Skin of body (tissue), 2 donors: Measurements from ENCODE around the gene PRDM2. TPM values are rescaled to one million over a fixed set of nuclear protein-coding genes. Genes with fewer than 3 reads are reported as not detected.
A peak's percentile ranks its signal among the peaks of the same experiment; 100 is the strongest.

ENCODE experiments used
- DNase-seq: peaks from one replicate; lab custom pipeline; 2025; lab: John Stamatoyannopoulos, UW
- total RNA-seq: library from RNA; depleted of rRNA; stranded (reverse); fragments of >200 nt; gene quantifications from one replicate; pipeline ENCODE4 v1.2.3, GENCODE V29; 2014

PRDM2 gene
- total RNA-seq, 1 donor from 2014 or later = 36.9 TPM

- DNase-seq = peak; percentile 76
These were observed 92.4 kb downstream of the PRDM2 start for GRCh38 chr1:13792419-13792818.

- DNase-seq = no peak
These were observed 93.2 kb downstream of the PRDM2 start for GRCh38 chr1:13793088-13793730.

GRCh38 chr1:13794231-13795187, 94.5 kb downstream of the PRDM2 start:
- no peak for DNase-seq

- DNase-seq = no peak
These were observed 97.4 kb downstream of the PRDM2 start for GRCh38 chr1:13797397-13797796.

- no peak for DNase-seq
These were observed 98.1 kb downstream of the PRDM2 start for GRCh38 chr1:13798120-13798519.

- no peak for DNase-seq
These were observed 99.7 kb downstream of the PRDM2 start for GRCh38 chr1:13799502-13800283.

- DNase-seq = no peak
These were observed 101.2 kb downstream of the PRDM2 start for GRCh38 chr1:13801232-13801631.

- no peak for DNase-seq
These were observed 101.9 kb downstream of the PRDM2 start for GRCh38 chr1:13801655-13802486.

GRCh38 chr1:13802782-13803545, 103.0 kb downstream of the PRDM2 start:
- no peak for DNase-seq

GRCh38 chr1:13803546-13804239, 103.7 kb downstream of the PRDM2 start:
- no peak for DNase-seq

- no peak for DNase-seq
These were observed 104.2 kb downstream of the PRDM2 start for GRCh38 chr1:13804240-13804633.

GRCh38 chr1:13805431-13805830, 105.4 kb downstream of the PRDM2 start:
- no peak for DNase-seq

- DNase-seq = no peak
These were observed 106.1 kb downstream of the PRDM2 start for GRCh38 chr1:13806108-13806507.

GRCh38 chr1:13807209-13807608, 107.2 kb downstream of the PRDM2 start:
- DNase-seq = no peak

GRCh38 chr1:13808729-13809131, 108.7 kb downstream of the PRDM2 start:
- no peak for DNase-seq

GRCh38 chr1:13809461-13810159, 109.6 kb downstream of the PRDM2 start:
- no peak for DNase-seq

GRCh38 chr1:13812456-13813397, 112.7 kb downstream of the PRDM2 start:
- no peak for DNase-seq
